Trophoblast cell (in vitro differentiated cells and primary cell): ENCODE results near the gene AACS.

Experiments used
- DNase-seq, 2 donors: peaks; one replicate each; pipeline ENCODE4 v3.0.0-alpha.2; 2016
- H2AFZ ChIP-seq: 2 replicates; pipeline ENCODE4 v1.6.1; 2013; ENCODE audit warnings: low read length, moderate library complexity, mild to moderate bottlenecking; ENCODE audit not compliant: insufficient read depth, poor library complexity
- H2AK5ac ChIP-seq: 2 replicates; pipeline ENCODE4 v1.6.1; 2013; ENCODE audit warnings: mild to moderate bottlenecking, low read length
- H2BK120ac ChIP-seq: 2 replicates; pipeline ENCODE4 v1.6.1; 2013; ENCODE audit warnings: low read length, mild to moderate bottlenecking, moderate library complexity; ENCODE audit not compliant: insufficient read depth, poor library complexity
- H2BK12ac ChIP-seq: 2 replicates; pipeline ENCODE4 v1.6.1; 2013; ENCODE audit warnings: mild to moderate bottlenecking, low read length, moderate library complexity
- H2BK5ac ChIP-seq: 2 replicates; pipeline ENCODE4 v1.6.1; 2013; ENCODE audit warnings: low read length, low read depth, moderate library complexity, mild to moderate bottlenecking; ENCODE audit not compliant: poor library complexity
- H3K14ac ChIP-seq: 2 replicates; pipeline ENCODE4 v1.6.1; 2013; ENCODE audit warnings: mild to moderate bottlenecking, low read length
- H3K18ac ChIP-seq: 2 replicates; pipeline ENCODE4 v1.6.1; 2013; ENCODE audit warnings: mild to moderate bottlenecking, low read length
- H3K23ac ChIP-seq: 2 replicates; pipeline ENCODE4 v1.6.1; 2013; ENCODE audit warnings: low read length
- H3K27ac ChIP-seq: 2 replicates; pipeline ENCODE4 v1.5.1; 2013; ENCODE audit warnings: low read depth, mild to moderate bottlenecking, inconsistent platforms, low read length, moderate library complexity
- H3K27me3 ChIP-seq: 2 replicates; pipeline ENCODE4 v1.6.1; 2013; ENCODE audit warnings: inconsistent platforms, mild to moderate bottlenecking, low read length, moderate library complexity; ENCODE audit not compliant: insufficient read depth
- H3K36me3 ChIP-seq, 2 experiments: 1 replicate in 1 of 2; 2 replicates in 1 of 2; pipeline ENCODE4 v1.6.1; 2013; ENCODE audit warnings: low read length in 2 of 2, mild to moderate bottlenecking in 2 of 2, moderate library complexity in 1 of 2; ENCODE audit not compliant: insufficient read depth in 2 of 2, control insufficient read depth in 1 of 2
- H3K4ac ChIP-seq: 2 replicates; pipeline ENCODE4 v1.6.1; 2013; ENCODE audit warnings: low read depth, mild to moderate bottlenecking, low read length, moderate library complexity
- H3K4me1 ChIP-seq, 2 experiments: 1 replicate in 1 of 2; 2 replicates in 1 of 2; pipeline ENCODE4 v1.6.1; 2013; ENCODE audit warnings: low read length in 2 of 2, mild to moderate bottlenecking in 2 of 2, moderate library complexity in 1 of 2; ENCODE audit not compliant: insufficient read depth in 2 of 2, control insufficient read depth in 1 of 2
- H3K4me2 ChIP-seq: 2 replicates; pipeline ENCODE4 v1.6.1; 2013; ENCODE audit warnings: inconsistent platforms, mild to moderate bottlenecking, low read length, moderate library complexity
- H3K4me3 ChIP-seq: 2 replicates; pipeline ENCODE4 v1.5.1; 2013; ENCODE audit warnings: mild to moderate bottlenecking, low read depth, low read length, inconsistent platforms
- H3K79me1 ChIP-seq: one replicate; pipeline ENCODE4 v1.6.1; 2013; ENCODE audit warnings: low read length
- H3K79me2 ChIP-seq: 2 replicates; pipeline ENCODE4 v1.6.1; 2013; ENCODE audit warnings: low read length, mild to moderate bottlenecking; ENCODE audit not compliant: control insufficient read depth, insufficient read depth, poor library complexity
- H3K9ac ChIP-seq: 2 replicates; pipeline ENCODE4 v1.6.1; 2013; ENCODE audit warnings: mild to moderate bottlenecking, low read length
- H3K9me3 ChIP-seq: 2 replicates; pipeline ENCODE4 v1.6.1; 2013; ENCODE audit warnings: low read depth, mild to moderate bottlenecking, control low read depth, inconsistent platforms, low read length; ENCODE audit not compliant: insufficient read depth
- H4K12ac ChIP-seq: 2 replicates; pipeline ENCODE4 v1.6.1; 2013; ENCODE audit warnings: low read depth, mild to moderate bottlenecking, low read length, moderate library complexity
- H4K8ac ChIP-seq: 2 replicates; pipeline ENCODE4 v1.6.1; 2013; ENCODE audit warnings: low read depth, mild to moderate bottlenecking, low read length, moderate library complexity
- H4K91ac ChIP-seq: one replicate; pipeline ENCODE4 v1.6.1; 2013; ENCODE audit warnings: low read depth, mild to moderate bottlenecking, low read length, moderate library complexity
- WGBS: extraction: QIAGEN DNeasy Blood & Tissue Kit; methylation state at CpG from one replicate; pipeline ENCODE4 v1.1.7; 2013; ENCODE audit warnings: missing lambda C conversion rate; ENCODE audit not compliant: insufficient read length, insufficient coverage; ENCODE audit errors: extremely low coverage; 5-methylcytosine and 5-hydroxymethylcytosine counted together

The AACS gene

GRCh38 chr12:125121106-125121505, 55.9 kb downstream of the AACS start:
- Histone ChIP-seq H3K79me2 (no peaks in the 10 kb centered on the region), H3K14ac (no peak overlapping the region), H4K12ac (no peak overlapping the region), H3K27me3 (no peaks in the 10 kb centered on the region), H2BK5ac (no peak overlapping the region), H3K36me3 (peaks cover 14 to 30% of the 10 kb centered on the region in 2 experiments), H3K18ac (no peak overlapping the region), H3K9me3 (peaks cover 7% of the 10 kb centered on the region), H3K4me1 (no peaks in the 10 kb centered on the region), H2AFZ (no peak overlapping the region), H2AK5ac (no peak overlapping the region), H3K4me2 (no peak overlapping the region), H3K4me3 (no peak overlapping the region), H3K79me1 (no peaks in the 10 kb centered on the region), H3K27ac (no peak overlapping the region), H2BK12ac (no peak overlapping the region), H4K91ac (no peak overlapping the region), H2BK120ac (no peak overlapping the region), H3K4ac (no peak overlapping the region), H3K23ac (no peak overlapping the region), H4K8ac (no peak overlapping the region), H3K9ac (no peak overlapping the region)
- WGBS = no CpG with 5 or more reads among the region's 14 CpGs
- DNase-seq = peak in 1 of 2 donors; percentile 23

- H3K14ac ChIP-seq = no peak overlapping the region
- no peak overlapping the region for H3K4me3 ChIP-seq
- H3K79me1 ChIP-seq = no peaks in the 10 kb centered on the region
- H4K8ac ChIP-seq = no peak overlapping the region
- DNase-seq = no peak
- H3K18ac ChIP-seq = no peak overlapping the region
- no peak overlapping the region for H2AK5ac ChIP-seq
- H3K4me1 ChIP-seq = no peaks in the 10 kb centered on the region
- no peak overlapping the region for H3K4ac ChIP-seq
- H3K27ac ChIP-seq = no peak overlapping the region
- H3K27me3 ChIP-seq = no peaks in the 10 kb centered on the region
- H2BK120ac ChIP-seq = no peak overlapping the region
- H2BK12ac ChIP-seq = no peak overlapping the region
- H3K9ac ChIP-seq = no peak overlapping the region
- no peaks in the 10 kb centered on the region for H3K79me2 ChIP-seq
- no peak overlapping the region for H4K12ac ChIP-seq
- no peak overlapping the region for H3K23ac ChIP-seq
- H4K91ac ChIP-seq = no peak overlapping the region
- H2AFZ ChIP-seq = no peak overlapping the region
- no peak overlapping the region for H2BK5ac ChIP-seq
- peaks cover 7% of the 10 kb centered on the region for H3K9me3 ChIP-seq
- WGBS = no CpG with 5 or more reads among the region's 14 CpGs
- peaks cover 14 to 32% of the 10 kb centered on the region in 2 experiments for H3K36me3 ChIP-seq
- H3K4me2 ChIP-seq = no peak overlapping the region
Observed at GRCh38 chr12:125122668-125123067, 57.4 kb downstream of the AACS start.

DNA sequence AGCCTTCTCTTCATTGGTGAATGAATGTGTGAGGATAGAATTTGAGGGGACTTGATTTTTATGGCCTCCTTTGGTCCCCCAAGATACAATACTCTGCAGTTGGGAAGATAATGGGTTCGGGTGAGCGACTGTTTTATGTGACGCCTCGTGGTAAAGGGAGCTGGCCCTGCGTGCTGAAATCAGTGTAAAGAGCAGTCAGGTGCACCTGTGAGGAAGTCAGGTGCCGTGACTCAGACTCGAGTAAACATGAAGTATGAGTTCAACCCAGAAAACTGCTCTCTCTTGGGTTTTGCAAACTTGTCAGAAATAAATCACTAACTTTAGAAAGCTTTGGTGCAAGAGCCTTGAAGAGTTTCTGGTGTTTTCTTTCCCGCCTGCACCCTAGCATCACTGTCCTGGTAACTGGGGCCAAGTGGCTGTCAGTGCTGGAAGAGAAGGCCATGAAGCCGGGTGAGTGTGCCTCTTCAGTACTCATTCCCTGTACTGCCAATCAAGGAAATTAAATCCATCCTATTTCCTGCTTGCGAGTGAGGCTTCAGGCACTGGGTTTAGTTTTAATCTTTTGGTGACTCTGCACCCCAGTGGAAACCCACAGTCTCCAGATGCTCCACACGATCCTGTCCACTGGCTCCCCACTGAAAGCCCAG, 59.2 kb downstream of the AACS start:
- Histone ChIP-seq H3K4ac (no peak overlapping the region), H2BK12ac (no peak overlapping the region), H3K4me1 (no peaks in the 10 kb centered on the region), H3K4me2 (no peak overlapping the region), H4K8ac (no peak overlapping the region), H2BK5ac (no peak overlapping the region), H3K36me3 (peaks cover 10 to 18% of the 10 kb centered on the region in 2 experiments), H3K18ac (no peak overlapping the region), H3K27ac (no peak overlapping the region), H2BK120ac (no peak overlapping the region), H3K79me1 (no peaks in the 10 kb centered on the region), H3K9me3 (peaks cover 3% of the 10 kb centered on the region), H3K27me3 (no peaks in the 10 kb centered on the region), H3K4me3 (no peak overlapping the region), H3K79me2 (no peaks in the 10 kb centered on the region), H4K91ac (no peak overlapping the region), H2AK5ac (no peak overlapping the region), H3K9ac (no peak overlapping the region), H3K23ac (no peak overlapping the region), H4K12ac (no peak overlapping the region), H2AFZ (no peak overlapping the region), H3K14ac (no peak overlapping the region)
- no CpG with 5 or more reads among the region's 11 CpGs for WGBS
- no peak for DNase-seq

GRCh38 chr12:125125271-125125670, 60.0 kb downstream of the AACS start:
- H4K8ac ChIP-seq = no peak overlapping the region
- peaks cover 7 to 20% of the 10 kb centered on the region in 2 experiments for H3K36me3 ChIP-seq
- no peak overlapping the region for H2AFZ ChIP-seq
- DNase-seq = no peak
- H3K9ac ChIP-seq = no peak overlapping the region
- H3K9me3 ChIP-seq = peaks cover 3% of the 10 kb centered on the region
- no peak overlapping the region for H2BK12ac ChIP-seq
- no peak overlapping the region for H2BK120ac ChIP-seq
- H3K4me3 ChIP-seq = no peak overlapping the region
- H3K14ac ChIP-seq = no peak overlapping the region
- H2BK5ac ChIP-seq = no peak overlapping the region
- no peaks in the 10 kb centered on the region for H3K79me1 ChIP-seq
- no peak overlapping the region for H3K4ac ChIP-seq
- no peak overlapping the region for H3K23ac ChIP-seq
- H3K79me2 ChIP-seq = no peaks in the 10 kb centered on the region
- no peak overlapping the region for H3K4me2 ChIP-seq
- H3K27me3 ChIP-seq = no peaks in the 10 kb centered on the region
- WGBS = no CpG with 5 or more reads among the region's 4 CpGs
- H3K27ac ChIP-seq = no peak overlapping the region
- H3K18ac ChIP-seq = no peak overlapping the region
- no peak overlapping the region for H2AK5ac ChIP-seq
- no peaks in the 10 kb centered on the region for H3K4me1 ChIP-seq
- no peak overlapping the region for H4K91ac ChIP-seq
- H4K12ac ChIP-seq = no peak overlapping the region
